Right renal cortex interstitium (tissue), 3 donors: ENCODE results near the gene TMEM245. TPM values are rescaled to one million over a fixed set of nuclear protein-coding genes. Genes with fewer than 3 reads are reported as not detected.
"Not testable (repeated sequence)": the region's sequence is repeated elsewhere in the genome, so short reads cannot be mapped to it uniquely, and the experiment has no call there.

ENCODE experiments used
- DNase-seq, 3 donors: peaks; one replicate each; pipeline ENCODE4 v3.0.0-alpha.2; 2013; ENCODE audit warnings: low read depth in 3 of 3, low spot score in 2 of 3
- polyA plus RNA-seq, 3 donors: library from polyadenylated mRNA; unstranded; fragments of 120-200 nt; gene quantifications; one replicate each; pipeline ENCODE4 v1.2.1, GENCODE V29; 2013; ENCODE audit not compliant: insufficient read length in 3 of 3

The TMEM245 gene
- polyA plus RNA-seq, 3 donors, result 65.9 to 70.3 (median 69.0) TPM

- DNase-seq, result no peak
These were observed 109.0 kb downstream of the TMEM245 start for GRCh38 chr9:109010746-109011145.

GRCh38 chr9:109005678-109006077, 114.1 kb downstream of the TMEM245 start:
- DNase-seq, result no peak

GRCh38 chr9:109003116-109003515, 116.6 kb downstream of the TMEM245 start:
- no peak for DNase-seq

- no peak for DNase-seq
These were observed 117.6 kb downstream of the TMEM245 start for GRCh38 chr9:109002141-109002540.

- no peak for DNase-seq
These were observed 118.5 kb downstream of the TMEM245 start for GRCh38 chr9:109001275-109001676.

- DNase-seq, result no peak
These were observed 122.6 kb downstream of the TMEM245 start for GRCh38 chr9:108997112-108997511.

GRCh38 chr9:108996643-108997042, 123.1 kb downstream of the TMEM245 start:
- DNase-seq, result no peak

GRCh38 chr9:108994695-108995094, 125.1 kb downstream of the TMEM245 start:
- no peak for DNase-seq

GRCh38 chr9:108991479-108991878, 128.3 kb downstream of the TMEM245 start:
- no peak for DNase-seq

GRCh38 chr9:108983885-108984284, 135.9 kb downstream of the TMEM245 start:
- no peak for DNase-seq

- no peak for DNase-seq
These were observed 138.9 kb downstream of the TMEM245 start for GRCh38 chr9:108980893-108981292.

GRCh38 chr9:108978205-108978604, 141.5 kb downstream of the TMEM245 start:
- no peak for DNase-seq

- no peak for DNase-seq
These were observed 145.9 kb downstream of the TMEM245 start for GRCh38 chr9:108973895-108974294.

- peak in 1 of 3 donors; percentile 27 for DNase-seq
These were observed 147.0 kb downstream of the TMEM245 start for GRCh38 chr9:108972626-108973209.

- no peak for DNase-seq
These were observed 147.6 kb downstream of the TMEM245 start for GRCh38 chr9:108972186-108972585.

- DNase-seq, result not testable (repeated sequence)
These were observed 148.4 kb downstream of the TMEM245 start for GRCh38 chr9:108971392-108971791.

- no peak for DNase-seq
These were observed 151.8 kb downstream of the TMEM245 start for GRCh38 chr9:108967916-108968315.

Other genes starting within 250 kb of the TMEM245 start
- 10 to 100 TPM; 42.4 to 45.0 (median 42.8) TPM for gene ELP1, start 185.8 kb downstream of the TMEM245 start, polyA plus RNA-seq
- 10 to 100 TPM; 30.1 to 33.2 (median 31.0) TPM for gene ABITRAM, start 185.5 kb downstream of the TMEM245 start, polyA plus RNA-seq
- 10 to 100 TPM; 69.7 to 80.8 (median 69.9) TPM for gene CTNNAL1, start 106.4 kb downstream of the TMEM245 start, polyA plus RNA-seq
- gene FRRS1L, start 47.3 kb upstream of the TMEM245 start, polyA plus RNA-seq, result 1 to 10 TPM; 2.2 to 3.7 (median 3.1) TPM
- 10 to 100 TPM; 13.4 to 17.3 (median 14.3) TPM for gene EPB41L4B, start 201.1 kb upstream of the TMEM245 start, polyA plus RNA-seq